ENCODE measurements around the gene AHCYL1.

Gene AHCYL1

GRCh38 chr1:109977225-109977624 is 7.3 kb upstream of the AHCYL1 start:
- DNase-seq = no peak

- no peak for DNase-seq
Measured at GRCh38 chr1:109977657-109978378, 6.7 kb upstream of the AHCYL1 start.

GRCh38 chr1:109978761-109979488 is 5.6 kb upstream of the AHCYL1 start:
- no peak for DNase-seq

- DNase-seq = no peak
Measured at GRCh38 chr1:109979489-109980091, 5.0 kb upstream of the AHCYL1 start.

GRCh38 chr1:109980324-109981003 is 4.1 kb upstream of the AHCYL1 start:
- no peak for DNase-seq

GRCh38 chr1:109981004-109981335 is 3.6 kb upstream of the AHCYL1 start:
- no peak for DNase-seq

- no peak for DNase-seq
Measured at GRCh38 chr1:109983380-109984189, 980 bp upstream of the AHCYL1 start.

GRCh38 chr1:109984190-109984455 is 442 bp upstream of the AHCYL1 start:
- no peak for DNase-seq

- DNase-seq = no peak
Measured at GRCh38 chr1:109985247-109986053, 885 bp downstream of the AHCYL1 start.

- DNase-seq = no peak
Measured at GRCh38 chr1:109986054-109986444, 1.5 kb downstream of the AHCYL1 start.

- DNase-seq = no peak
Measured at GRCh38 chr1:109988349-109988914, 3.9 kb downstream of the AHCYL1 start.

GRCh38 chr1:109989506-109990301 is 5.1 kb downstream of the AHCYL1 start:
- no peak for DNase-seq

GRCh38 chr1:109990302-109990653 is 5.7 kb downstream of the AHCYL1 start:
- DNase-seq = no peak

GRCh38 chr1:109991400-109991925 is 6.9 kb downstream of the AHCYL1 start:
- DNase-seq = no peak

- DNase-seq = no peak
Measured at GRCh38 chr1:109993885-109994284, 9.3 kb downstream of the AHCYL1 start.

- DNase-seq = no peak
Measured at GRCh38 chr1:109994654-109995053, 10.1 kb downstream of the AHCYL1 start.

GRCh38 chr1:109995536-109995935 is 11.0 kb downstream of the AHCYL1 start:
- no peak for DNase-seq

GRCh38 chr1:109996476-109996875 is 11.9 kb downstream of the AHCYL1 start:
- DNase-seq = no peak

GRCh38 chr1:109997204-109997866 is 12.8 kb downstream of the AHCYL1 start:
- DNase-seq = no peak

- no peak for DNase-seq
Measured at GRCh38 chr1:109997867-109998229, 13.3 kb downstream of the AHCYL1 start.
